GM13977 (cell line): ENCODE data around the gene MAPKAPK3.

Experiments
- DNase-seq: peaks from one replicate; pipeline ENCODE4 v3.0.0; 2012; ENCODE audit warnings: low spot score
- CTCF ChIP-seq: IDR thresholded peaks from 2 replicates; pipeline ENCODE4 v1.5.1; 2012; ENCODE audit warnings: mild to moderate bottlenecking, control low read depth; ENCODE audit not compliant: insufficient read depth; ENCODE audit errors: extremely low read depth, missing control alignments
- in situ Hi-C: fragments of 300-500 bp; cut with MboI; formaldehyde crosslinking; loops from one replicate; pipeline ENCODE4 v1.12.0; 2022; ENCODE audit warnings: low sequenced_read_pairs, low pct_unique_long_range_greater_than_20kb, mixed read lengths, inconsistent platforms; ENCODE audit not compliant: unreplicated experiment

MAPKAPK3 gene

GRCh38 chr3:50594253-50594785 lies 22.6 kb upstream of the MAPKAPK3 start:
- in situ Hi-C loops: no loop called here
- DNase-seq: no peak
- TF ChIP-seq CTCF: no peak

GRCh38 chr3:50599115-50599715 lies 17.7 kb upstream of the MAPKAPK3 start:
- DNase-seq: no peak
- in situ Hi-C loops: no loop called here
- TF ChIP-seq CTCF: no peak

- no peak for TF ChIP-seq CTCF
- in situ Hi-C loops: loop anchor here (25.0 kb wide), 1 partner anchor 1088 kb away; no protein-coding TSS in a partner anchor
- no peak for DNase-seq
Measured at GRCh38 chr3:50599716-50600118, 17.2 kb upstream of the MAPKAPK3 start.

- in situ Hi-C loops: loop anchor here (25.0 kb wide), 1 partner anchor 1087 kb away; no protein-coding TSS in a partner anchor
- DNase-seq: no peak
- TF ChIP-seq CTCF: no peak
Measured at GRCh38 chr3:50600141-50600753, 16.7 kb upstream of the MAPKAPK3 start.

- in situ Hi-C loops: loop anchor here (25.0 kb wide), 1 partner anchor 1086 kb away; no protein-coding TSS in a partner anchor
- TF ChIP-seq CTCF: no peak
- peak; percentile 58 for DNase-seq
Measured at GRCh38 chr3:50600841-50601591, 15.9 kb upstream of the MAPKAPK3 start.

GRCh38 chr3:50602595-50603191 lies 14.3 kb upstream of the MAPKAPK3 start:
- in situ Hi-C loops: loop anchor here (25.0 kb wide), 1 partner anchor 1085 kb away; no protein-coding TSS in a partner anchor
- DNase-seq: no peak
- no peak for TF ChIP-seq CTCF
